Measurements from ENCODE around the gene ERMN.

GRCh38 chr2:157359628-157360027 is 34.0 kb upstream of the ERMN start:
- TF ChIP-seq TAF1 (IDR thresholded peaks at IDR 0.05; ENCODE audit: borderline replicate concordance, insufficient read depth, low read length) (no peak), POLR2AphosphoS5 (IDR thresholded peaks at IDR 0.05; ENCODE audit: low read depth, low read length) (no peak), REST (IDR thresholded peaks at IDR 0.05; ENCODE audit: insufficient read depth in 1 of 2, low read depth in 2 of 2, low read length in 2 of 2) (no peak), FOXP2 (optimal IDR thresholded peaks at IDR 0.05; ENCODE audit: borderline replicate concordance, extremely low read depth, extremely low read length, insufficient read depth) (no peak)
